Measurements from ENCODE around the gene SLC4A2.
A peak's percentile ranks its signal among the peaks of the same experiment; 100 is the strongest.
"Not testable (repeated sequence)": the region's sequence is repeated elsewhere in the genome, so short reads cannot be mapped to it uniquely, and the experiment has no call there.

SLC4A2 gene

DNA sequence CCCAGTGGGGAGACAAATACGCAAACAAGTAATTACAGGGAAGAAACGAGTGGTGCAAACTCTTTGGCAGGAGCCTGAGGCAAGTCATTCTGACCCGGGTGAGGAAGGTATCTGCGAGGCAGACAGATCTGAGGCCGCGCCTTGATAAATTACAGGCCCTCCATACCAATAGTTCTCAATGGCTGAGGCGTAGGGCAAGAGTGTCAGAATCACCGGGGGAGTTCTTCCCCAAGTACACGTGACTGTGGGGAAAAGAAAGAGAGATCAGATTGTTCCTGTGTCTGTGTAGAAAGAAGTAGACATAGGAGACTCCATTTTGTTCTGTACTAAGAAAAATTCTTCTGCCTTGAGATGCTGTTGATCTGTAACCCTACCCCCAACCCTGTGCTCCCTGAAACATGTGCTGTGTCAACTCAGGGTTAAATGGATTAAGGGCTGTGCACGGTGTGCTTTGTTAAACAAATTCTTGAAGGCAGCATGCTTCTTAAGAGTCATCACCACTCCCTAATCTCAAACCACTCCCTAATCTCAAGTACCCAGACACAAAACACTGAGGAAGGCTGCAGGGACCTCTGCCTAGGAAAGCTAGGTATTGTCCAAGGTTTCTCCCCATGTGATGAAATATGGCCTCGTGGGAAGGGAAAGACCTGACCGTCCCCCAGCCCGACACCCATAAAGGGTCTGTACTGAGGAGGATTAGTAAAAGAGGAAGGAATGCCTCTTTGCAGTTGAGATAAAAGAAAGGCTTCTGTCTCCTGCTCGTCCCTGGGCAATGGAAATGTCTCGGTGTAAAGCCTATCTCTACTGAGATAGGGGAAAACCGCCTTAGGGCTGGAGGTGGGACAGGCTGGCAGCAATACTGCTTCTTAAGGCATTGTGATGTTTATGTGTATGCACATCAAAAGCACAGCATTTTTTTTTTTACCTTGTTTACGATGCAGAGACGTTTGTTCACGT, 32.3 kb upstream of the SLC4A2 start:
- not testable (repeated sequence) for DNase-seq

DNA sequence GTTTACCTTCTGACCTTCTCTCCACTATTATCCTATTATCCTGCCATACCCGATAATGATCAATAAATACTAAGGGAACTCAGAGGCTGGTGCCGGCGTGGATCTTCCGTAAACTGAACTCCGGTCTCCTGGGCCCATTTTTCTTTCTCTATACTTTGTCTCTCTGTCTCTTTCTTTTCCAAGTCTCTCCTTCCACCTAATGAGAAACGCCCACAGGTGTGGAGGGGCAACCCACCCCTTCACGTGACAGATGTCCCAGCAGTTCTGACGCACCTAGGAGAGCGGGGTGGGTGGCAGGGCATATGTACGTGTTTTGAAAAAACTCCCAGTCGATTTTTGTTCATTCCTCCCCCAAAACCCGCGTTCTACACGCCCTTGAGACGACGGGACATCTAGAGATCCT, 31.7 kb upstream of the SLC4A2 start:
- DNase-seq = not testable (repeated sequence)

DNA sequence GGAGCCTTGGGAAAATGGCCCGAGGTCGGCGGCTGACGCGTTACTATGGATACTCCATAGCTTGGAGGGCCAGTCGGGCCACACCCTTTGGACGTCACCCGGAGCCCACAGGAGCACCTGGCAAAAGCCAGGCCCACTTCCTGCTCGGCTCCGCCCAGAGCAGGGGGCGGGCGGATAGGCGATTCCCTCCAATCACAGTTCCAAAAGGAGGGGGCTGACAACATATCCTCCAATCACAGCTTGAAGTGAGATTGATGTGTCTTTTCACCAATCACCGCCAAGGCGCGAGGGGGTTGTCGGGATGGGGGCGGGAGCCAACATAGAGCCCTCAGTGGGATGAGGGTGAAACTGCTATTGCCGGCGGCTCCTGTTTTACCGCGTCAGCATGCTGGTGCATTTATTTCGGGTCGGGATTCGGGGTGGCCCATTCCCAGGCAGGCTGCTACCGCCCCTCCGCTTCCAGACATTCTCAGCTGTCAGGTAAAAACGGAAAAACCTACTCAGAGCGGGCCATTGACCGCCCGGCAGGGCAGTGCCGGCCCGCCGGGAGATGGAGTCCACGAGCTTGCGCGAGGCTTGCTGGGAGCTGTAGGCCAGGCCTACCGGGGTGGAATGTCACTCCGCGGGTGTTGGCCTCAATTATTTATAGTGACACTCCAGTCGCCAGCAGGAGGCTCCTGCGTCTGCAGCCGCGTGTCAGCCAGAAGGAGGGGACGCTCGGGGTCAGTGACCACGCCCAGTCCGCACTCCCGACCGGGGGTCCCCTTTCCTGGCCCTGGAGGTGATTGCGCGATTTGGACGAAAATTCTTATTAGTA, 31.1 kb upstream of the SLC4A2 start, which contains the start of gene ABCB8:
Gene ABCB8 (plus strand): TSS at position 320 of the 817 bp plus-strand sequence. CDS start 66 bp downstream, at position 386.
- DNase-seq = peak; percentile 99

DNA sequence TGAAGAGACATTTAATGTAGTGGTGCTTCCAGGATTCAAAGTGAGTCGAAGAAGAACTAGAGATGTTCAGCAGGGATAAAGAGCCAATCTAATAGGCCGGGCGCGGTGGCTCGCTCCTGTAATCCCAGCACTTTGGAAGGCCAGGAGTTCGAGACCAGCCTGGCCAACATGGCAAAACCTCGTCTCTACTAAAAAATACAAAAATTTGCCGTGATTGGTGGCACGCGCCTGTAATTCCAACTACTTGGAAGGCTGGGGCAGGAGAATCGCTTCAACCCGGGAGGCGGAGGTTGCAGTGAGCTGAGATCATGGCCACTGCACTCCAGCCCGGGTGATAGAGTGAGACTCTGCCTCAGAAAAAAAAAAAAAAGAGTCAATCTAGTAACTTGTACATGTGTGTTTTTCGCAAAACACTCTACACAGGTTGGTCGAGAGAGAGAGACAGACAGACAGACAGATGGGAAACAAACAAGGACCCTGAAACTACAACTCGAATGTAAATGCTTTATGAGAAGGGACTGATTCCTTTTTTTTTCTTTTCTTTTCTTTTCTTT, 30.4 kb upstream of the SLC4A2 start:
- DNase-seq = no peak

DNA sequence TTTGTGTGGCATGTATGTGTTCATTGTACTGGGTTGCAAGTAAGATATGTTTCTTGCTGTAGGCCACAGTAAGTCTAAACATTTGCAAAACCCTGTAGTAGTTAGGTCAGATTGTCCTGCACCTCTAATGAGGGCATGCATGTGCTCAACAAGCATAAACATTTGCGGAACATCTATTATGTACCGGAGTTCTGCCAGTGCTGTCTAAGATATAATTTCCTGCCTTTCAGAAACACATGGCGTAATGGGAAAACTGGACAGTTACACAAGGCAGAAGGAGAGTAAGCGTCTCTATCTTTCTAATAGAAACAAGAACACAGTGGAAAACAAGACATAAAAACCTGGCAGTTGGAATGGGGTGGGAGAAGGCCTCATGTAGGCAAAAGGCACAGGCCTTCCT, 28.4 kb upstream of the SLC4A2 start:
- DNase-seq = no peak

DNA sequence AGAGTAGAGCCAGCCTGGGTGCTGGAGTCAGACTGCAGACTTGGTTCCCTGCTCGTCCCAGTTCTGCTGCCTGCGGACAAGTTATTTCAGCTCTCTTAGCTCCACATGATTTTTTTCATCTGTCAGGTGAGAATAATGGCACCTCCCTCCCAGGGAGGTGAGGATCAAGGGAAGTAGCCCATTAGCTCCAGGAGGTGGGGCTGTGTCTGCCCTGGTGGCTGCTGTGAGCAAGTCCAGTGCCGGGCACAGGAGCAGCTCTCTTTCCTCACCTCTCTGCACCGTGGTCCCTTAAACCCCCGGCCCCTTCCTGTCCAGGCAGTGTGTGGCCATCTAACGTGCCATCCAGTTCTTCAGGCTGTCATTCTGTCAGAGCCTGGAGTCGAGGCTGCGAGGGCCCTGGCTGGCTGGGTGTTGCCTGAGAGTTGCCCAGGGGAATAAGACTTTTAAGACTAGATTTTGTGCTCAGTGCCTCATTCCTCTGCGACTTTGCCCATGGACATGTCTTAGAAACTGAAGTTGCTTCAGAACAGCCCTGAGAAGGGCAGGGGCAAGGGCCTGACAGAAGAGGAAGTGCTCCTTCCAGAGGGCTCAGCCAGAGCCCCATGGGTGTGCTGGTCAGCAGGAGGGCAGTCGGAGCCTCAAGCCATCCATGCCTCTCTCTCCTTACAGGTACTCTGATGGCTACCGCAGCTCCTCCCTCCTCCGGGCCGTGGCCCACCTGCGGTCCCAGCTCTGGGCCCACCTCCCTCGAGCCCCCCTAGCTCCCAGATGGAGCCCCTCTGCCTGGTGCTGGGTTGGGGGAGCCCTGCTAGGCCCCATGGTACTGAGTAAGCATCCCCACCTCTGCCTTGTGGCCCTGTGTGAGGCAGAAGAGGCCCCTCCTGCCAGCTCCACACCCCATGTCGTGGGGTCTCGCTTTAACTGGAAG, 26.2 kb upstream of the SLC4A2 start:
- DNase-seq = peak; percentile 59

DNA sequence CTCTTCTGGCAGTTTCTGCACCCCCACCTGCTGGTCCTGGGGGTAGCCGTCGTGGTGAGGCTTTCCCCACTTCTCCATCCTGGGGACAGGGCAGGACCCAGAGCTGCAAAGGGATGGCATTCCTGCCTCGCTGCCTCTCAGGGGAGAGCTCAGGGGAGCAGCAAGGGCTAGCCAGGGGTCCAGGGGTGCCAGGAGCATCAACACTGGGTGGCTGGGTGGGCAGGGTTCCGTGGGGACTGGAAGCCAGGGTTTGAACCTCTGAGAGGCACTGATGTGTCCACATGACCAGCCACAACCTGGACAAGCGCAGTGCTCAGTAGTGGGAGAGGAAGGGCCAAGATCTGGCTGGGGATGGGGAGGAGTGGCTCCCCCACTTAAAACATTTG, 25.5 kb upstream of the SLC4A2 start:
- DNase-seq = no peak

DNA sequence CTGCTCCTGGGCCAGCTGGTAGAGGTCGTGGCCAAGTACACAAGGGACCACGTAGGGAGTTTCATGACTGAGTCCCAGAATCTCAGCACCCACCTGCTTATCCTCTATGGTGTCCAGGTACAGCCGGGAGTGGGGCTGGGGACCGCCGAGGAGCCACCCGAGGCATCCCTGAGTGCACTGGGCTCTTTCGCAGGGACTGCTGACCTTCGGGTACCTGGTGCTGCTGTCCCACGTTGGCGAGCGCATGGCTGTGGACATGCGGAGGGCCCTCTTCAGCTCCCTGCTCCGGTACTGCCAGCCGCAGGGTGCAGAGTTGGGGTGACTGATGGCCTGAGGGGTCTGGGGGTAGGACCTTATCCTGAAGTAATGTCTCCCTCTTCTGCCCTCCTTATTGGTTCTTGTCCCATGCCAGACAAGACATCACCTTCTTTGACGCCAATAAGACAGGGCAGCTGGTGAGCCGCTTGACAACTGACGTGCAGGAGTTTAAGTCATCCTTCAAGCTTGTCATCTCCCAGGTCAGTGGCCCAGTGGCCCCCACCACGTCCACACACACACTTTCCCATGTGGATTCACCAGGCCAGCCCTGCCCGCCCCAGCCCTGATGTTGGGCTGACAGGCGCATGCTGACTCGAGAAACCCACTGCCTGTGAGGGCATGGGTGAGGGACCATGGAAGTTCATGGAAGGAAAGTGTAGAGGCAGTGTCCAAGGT, 24.9 kb upstream of the SLC4A2 start:
- DNase-seq = no peak

DNA sequence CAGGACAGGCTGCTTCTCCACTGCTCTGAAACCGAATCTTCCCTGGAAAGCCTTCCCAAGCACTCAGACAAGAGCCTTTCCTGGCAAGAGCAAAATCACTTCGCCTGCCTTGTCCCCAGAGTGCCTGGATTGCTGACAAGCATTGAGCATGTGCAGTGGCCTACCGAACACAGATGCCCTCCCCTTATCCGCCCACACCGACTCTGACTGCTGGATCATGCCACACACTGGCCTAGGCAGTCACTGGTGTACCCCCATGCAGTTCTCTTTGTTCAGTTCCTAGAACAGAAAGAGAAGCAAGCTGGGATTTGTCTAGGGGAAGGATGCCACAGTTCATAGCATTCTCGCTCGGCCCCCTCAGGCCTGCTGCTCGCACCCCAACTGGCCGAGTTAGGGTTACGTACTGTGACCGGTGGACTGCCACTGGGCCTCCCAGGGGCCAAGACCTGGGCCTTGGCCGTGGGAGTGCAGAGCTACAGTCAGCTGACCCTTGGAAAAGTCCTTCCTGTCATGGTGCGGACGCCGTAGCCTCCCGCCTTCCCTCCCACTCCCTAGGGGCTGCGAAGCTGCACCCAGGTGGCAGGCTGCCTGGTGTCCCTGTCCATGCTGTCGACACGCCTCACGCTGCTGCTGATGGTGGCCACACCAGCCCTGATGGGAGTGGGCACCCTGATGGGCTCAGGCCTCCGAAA, 24.2 kb upstream of the SLC4A2 start:
- peak; percentile 59 for DNase-seq

DNA sequence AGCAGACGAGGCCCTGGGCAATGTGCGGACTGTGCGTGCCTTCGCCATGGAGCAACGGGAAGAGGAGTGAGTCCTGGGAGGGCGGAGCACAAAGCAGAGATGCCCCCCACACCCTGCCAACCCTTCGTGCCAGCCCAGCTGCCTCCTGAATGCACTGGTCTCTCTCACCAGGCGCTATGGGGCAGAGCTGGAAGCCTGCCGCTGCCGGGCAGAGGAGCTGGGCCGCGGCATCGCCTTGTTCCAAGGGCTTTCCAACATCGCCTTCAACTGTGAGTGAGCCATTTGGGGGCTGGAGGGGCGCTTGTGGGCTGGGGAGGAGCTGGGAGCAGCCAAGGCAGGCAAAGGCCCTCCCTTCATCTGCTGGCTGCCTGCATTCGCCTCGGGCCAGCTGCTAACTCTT, 23.5 kb upstream of the SLC4A2 start:
- no peak for DNase-seq

DNA sequence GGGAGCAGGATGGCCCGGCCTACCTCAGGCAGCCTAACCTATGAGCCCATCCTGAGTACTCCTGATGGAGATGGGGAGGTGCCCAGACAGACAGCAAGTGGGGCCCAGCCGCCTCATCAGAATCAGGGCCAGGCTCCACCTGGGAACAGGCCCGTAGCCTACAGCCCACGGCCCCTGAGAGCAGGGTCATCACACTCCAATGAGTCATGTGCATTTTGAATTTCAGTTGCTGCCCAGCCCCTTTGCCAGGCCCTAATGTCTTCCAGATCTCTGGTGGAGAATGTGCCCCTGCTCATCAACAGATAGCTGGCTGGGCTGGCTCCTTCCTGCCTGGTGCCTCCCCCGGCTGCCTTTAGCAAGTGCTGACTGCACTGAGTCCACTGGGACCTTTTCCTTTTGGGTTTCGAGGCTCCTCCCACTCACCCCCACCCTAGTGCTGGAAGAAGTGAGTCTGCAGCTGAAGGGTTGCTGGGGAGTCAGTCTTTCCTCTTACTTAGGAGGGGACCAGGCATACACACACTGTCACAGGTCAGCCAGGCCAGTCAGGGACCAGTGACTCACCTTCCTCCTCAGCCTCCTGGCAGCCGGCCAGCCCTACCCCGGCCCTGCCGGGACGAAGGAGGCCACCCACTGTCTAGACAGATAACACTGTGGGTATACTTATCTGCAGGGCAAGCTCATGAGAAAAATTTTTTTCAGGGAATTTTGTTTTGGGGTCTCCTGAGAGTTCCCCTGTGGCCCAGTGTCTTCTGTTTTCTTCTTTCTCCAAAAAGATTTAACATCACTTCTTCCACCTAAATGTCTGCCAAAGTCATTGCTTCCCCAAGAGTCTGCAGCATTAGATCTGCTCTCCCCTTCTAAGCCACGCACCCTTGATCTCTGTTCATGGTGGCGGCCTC, 20.2 kb upstream of the SLC4A2 start:
- DNase-seq = peak; percentile 93

DNA sequence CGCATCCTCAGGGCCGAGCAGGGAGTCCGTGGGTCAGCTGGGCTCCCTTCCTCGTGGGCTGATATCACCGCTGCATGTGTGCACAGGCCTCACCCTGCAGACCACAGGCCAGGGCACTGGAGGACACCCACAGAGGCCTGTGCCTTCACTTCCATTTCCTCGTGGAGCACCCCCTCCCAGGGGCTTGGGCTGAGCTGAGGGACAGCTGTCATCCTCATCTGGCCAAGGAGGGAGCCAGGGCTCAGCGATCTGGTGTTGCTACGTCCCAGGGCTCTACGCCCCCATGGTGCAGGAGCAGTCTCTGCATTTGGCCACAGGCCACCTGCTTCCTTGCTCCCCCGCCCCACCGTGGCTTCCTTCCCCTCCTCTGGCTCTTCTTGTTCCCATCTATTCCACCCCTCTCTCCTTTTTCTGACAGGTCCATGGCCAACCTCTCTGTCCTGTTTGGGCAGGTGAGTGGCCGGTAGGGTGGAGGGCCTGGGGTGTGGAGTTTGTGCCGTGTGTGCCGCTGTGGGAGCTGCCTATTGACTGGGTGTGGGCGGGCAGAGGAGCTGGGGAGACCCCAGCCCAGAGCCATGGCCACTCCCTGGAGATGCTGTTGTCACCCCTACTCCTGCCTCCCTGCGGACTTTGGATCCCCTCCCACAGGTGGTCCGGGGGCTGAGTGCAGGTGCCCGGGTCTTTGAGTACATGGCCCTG, 19.4 kb upstream of the SLC4A2 start:
- DNase-seq = peak; percentile 58

DNA sequence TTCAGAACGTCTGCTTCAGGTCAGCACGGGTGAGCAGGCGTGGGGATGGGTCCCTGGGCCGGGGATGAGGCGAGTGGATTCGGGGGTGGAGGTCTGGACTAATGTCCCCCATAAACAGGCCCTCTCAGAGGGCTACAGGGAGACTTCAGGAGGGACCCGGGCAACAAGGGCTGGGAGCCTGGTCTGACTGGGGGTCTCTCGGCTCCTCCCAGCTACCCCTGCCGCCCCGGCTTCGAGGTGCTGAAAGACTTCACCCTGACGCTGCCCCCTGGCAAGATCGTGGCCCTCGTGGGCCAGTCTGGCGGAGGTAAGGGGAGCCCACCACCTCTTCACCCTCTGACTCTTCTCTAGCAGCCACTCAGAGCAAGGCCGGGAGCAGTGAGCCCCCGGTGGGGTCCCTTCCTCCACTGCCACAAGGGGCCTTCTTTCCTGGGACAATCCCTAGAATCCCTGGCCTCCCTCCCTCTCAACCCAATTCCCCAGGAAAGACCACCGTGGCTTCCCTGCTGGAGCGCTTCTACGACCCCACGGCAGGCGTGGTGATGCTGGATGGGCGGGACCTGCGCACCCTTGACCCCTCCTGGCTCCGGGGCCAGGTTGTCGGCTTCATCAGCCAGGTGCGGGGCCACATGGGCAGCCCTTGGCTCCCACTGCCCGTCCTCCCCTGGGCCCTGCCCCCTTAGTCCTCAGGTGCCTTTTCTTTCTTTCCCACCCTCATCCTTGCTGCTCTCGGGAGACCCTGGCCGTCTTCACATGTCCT, 18.6 kb upstream of the SLC4A2 start:
- DNase-seq = no peak

DNA sequence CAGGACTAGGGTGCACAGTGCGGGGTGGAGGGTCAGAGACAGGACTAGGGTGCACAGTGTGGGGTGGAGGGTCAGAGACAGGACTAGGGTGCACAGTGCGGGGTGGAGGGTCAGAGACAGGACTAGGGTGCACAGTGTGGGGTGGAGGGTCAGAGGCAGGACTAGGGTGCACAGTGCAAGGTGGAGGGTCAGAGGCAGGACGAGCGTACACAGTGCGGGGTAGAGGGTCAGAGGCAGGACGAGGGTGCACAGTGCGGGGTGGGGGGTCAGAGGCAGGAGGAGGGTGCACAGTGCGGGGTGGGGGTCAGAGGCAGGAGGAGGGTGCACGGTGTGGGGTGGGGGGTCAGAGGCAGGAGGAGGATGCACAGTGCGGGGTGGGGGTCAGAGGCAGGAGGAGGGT, 15.9 kb upstream of the SLC4A2 start:
- not testable (repeated sequence) for DNase-seq

DNA sequence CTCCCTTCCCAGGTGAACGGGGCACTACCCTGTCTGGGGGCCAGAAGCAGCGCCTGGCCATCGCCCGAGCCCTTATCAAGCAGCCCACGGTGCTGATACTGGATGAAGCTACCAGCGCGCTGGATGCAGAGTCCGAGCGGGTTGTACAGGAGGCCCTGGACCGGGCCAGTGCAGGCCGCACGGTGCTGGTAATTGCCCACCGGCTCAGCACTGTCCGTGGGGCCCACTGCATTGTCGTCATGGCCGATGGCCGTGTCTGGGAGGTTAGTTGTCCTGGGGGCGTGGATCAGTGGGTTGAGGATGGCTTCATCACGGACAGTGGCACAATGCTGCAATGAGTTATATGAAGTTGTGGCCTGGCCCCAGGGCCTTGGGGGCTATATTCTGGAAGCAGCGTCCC, 15.4 kb upstream of the SLC4A2 start:
- DNase-seq = no peak

DNA sequence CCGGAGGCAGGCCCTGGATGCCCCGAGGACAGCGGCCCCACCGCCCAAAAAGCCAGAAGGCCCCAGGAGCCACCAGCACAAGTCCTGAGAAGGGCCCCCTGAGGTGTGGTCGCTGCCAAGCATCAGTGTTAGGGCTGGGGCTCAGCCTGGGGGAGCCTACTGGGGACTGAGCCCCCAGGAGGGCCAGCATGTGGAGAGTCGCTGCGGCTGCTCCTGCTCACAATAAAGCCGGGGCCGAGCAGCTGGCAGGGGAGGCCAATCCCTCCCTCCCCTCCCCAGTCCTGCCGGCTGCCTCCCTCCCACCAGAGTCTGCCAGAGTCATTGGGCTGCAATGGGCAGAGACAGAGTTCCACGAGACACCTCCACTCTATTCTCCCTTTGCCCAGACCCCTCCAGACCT, 14.1 kb upstream of the SLC4A2 start:
- no peak for DNase-seq

DNA sequence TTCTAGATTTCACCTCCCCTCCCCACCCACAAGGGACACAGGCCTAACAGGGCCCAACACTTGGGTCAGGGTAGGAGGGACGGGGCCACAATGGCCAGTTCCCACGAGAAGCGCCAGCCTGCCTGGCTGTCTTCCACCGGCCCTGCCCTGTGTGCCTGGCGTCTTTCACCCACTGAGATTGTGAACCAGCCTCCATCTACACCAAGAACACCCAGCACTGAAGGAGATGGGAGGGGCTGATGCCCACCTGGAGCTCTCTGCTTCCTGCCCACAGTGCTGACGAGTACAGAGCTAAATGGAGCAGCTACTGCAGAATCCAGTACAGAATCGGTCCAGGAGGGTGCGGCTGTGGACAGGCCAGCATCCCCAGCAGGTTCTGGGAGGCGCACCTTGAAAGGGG, 13.4 kb upstream of the SLC4A2 start:
- DNase-seq = no peak
